IPS-18a (cell line): ENCODE data around the gene RP9.

ENCODE experiments used
- H3K27ac ChIP-seq: one replicate; pipeline ENCODE4 v1.5.1; 2013; ENCODE audit warnings: low read length
- H3K27me3 ChIP-seq: one replicate; pipeline ENCODE4 v1.6.1; 2013; ENCODE audit warnings: mild to moderate bottlenecking, low read length; ENCODE audit not compliant: control insufficient read depth, insufficient read depth
- H3K36me3 ChIP-seq: one replicate; pipeline ENCODE4 v1.6.1; 2013; ENCODE audit warnings: low read depth, low read length; ENCODE audit not compliant: control insufficient read depth
- H3K4me1 ChIP-seq: one replicate; pipeline ENCODE4 v1.6.1; 2013; ENCODE audit warnings: low read depth, low read length; ENCODE audit not compliant: control insufficient read depth
- H3K4me3 ChIP-seq: one replicate; pipeline ENCODE4 v1.5.1; 2013; ENCODE audit warnings: low read length
- H3K9ac ChIP-seq: one replicate; pipeline ENCODE4 v1.6.1; 2013; ENCODE audit warnings: mild to moderate bottlenecking, low read length, moderate library complexity
- H3K9me3 ChIP-seq: one replicate; pipeline ENCODE4 v1.6.1; 2013; ENCODE audit warnings: low read depth, low read length; ENCODE audit not compliant: control insufficient read depth

The RP9 gene, protein sequence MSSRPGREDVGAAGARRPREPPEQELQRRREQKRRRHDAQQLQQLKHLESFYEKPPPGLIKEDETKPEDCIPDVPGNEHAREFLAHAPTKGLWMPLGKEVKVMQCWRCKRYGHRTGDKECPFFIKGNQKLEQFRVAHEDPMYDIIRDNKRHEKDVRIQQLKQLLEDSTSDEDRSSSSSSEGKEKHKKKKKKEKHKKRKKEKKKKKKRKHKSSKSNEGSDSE

DNA sequence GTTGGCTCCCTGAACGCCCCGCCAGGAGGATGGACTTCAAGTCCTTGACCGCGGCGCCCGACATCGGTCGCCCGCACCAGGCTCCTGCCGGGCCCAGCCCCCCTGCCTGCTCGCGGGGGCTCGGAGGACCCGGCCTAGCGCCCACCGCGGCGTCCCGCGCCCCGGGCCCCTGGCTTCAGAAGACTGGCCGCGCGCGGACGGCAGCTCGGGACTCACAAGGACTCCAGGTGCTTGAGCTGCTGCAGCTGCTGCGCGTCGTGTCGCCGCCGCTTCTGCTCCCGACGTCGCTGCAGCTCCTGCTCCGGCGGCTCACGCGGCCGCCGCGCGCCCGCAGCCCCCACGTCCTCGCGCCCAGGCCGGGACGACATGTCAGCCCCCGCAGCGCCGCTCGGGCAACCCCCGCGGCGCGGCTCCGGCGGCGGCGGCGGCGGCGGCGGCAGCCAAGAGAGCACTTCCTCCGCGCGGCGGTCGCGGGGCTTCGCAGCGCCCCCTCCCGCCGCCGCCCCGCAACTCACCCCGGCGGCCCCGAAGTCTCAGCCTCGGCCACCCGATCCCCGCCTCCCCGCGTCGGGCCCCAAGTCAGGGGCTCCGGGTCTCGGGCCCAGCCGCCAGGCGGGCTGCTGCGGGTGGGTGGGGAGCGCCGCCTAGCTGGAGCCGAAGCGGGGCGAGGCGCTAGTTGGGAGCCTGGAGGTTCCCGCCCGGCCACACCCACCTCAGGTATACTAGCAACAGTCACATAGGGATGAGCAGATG, at the start of gene RP9:
TSS of gene RP9 (minus strand) at position 400 of the 753 bp plus-strand sequence. CDS start at position 368, 32 bp downstream.
- peaks cover 8% of the 10 kb centered on the region for H3K4me1 ChIP-seq
- H3K27me3 ChIP-seq, result peaks cover 20% of the 10 kb centered on the region
- H3K36me3 ChIP-seq, result no peaks in the 10 kb centered on the region
- H3K27ac ChIP-seq, result no peak within 1 kb of the TSS
- peak within 1 kb of the TSS; percentile 86 for H3K4me3 ChIP-seq
- H3K9me3 ChIP-seq, result no peaks in the 10 kb centered on the region
- peak within 1 kb of the TSS; percentile 77 for H3K9ac ChIP-seq

DNA sequence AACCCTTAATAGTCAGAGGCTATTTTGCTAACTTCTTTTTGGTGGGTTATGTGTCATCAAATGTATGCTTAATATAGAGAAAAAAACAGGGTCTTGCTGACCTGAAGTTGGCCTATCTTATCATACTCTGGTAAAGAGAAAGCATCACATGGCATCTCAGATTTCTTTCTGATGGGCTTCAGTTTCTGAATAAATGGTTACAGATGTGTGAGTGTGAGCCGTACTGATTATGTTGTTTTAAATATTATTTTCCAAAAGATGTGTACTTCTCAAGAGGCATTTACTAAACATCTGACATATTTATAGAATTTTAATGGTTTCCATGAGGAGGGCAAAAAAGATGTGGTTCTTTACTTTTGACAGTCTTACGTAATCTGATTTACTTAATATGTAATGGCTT, 48.6 kb upstream of the RP9 start:
- Histone ChIP-seq H3K9ac (no peak overlapping the region), H3K36me3 (no peaks in the 10 kb centered on the region), H3K4me1 (no peaks in the 10 kb centered on the region), H3K27ac (no peak overlapping the region), H3K4me3 (no peak overlapping the region), H3K27me3 (no peaks in the 10 kb centered on the region), H3K9me3 (no peaks in the 10 kb centered on the region)

DNA sequence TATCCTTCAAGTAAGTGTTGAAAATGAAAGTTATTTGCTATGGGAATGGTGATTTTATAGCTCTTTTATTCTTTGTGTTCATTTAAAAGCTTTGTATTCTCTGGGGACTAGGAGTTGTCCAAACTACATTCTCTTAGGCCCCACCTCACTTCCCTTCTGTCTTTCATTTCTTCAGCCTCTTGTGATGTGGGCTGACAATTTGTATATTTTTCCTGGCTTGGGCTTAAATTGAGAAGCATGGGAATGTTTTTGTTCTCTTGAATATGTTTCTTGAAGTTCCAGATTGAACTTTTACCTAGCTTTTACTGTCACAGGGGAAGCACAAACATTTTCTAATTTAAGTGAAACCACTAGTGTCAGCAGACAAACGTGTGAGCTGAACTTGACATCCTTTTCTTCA, 48.1 kb upstream of the RP9 start:
- Histone ChIP-seq H3K27ac (no peak overlapping the region), H3K4me3 (no peak overlapping the region), H3K4me1 (no peaks in the 10 kb centered on the region), H3K36me3 (no peaks in the 10 kb centered on the region), H3K27me3 (no peaks in the 10 kb centered on the region), H3K9me3 (no peaks in the 10 kb centered on the region), H3K9ac (no peak overlapping the region)

DNA sequence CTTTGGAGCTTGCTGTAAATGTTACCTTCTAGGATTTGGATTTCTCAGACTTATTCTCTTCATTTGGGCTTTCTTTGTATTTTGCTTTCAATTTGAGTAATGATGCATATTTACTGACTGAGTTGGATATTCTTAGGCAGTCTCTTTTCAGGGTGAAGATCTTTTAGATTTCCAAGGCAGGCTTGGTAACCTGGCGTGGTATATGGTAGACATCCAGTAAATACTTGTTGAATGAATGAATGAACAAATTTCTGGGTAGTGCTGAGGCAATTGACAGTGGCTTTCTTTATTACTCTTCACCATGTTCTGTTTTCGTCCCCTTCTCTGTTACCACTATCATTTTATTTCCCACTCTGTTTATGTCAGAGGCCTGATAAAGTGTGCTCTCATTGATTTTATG, 47.2 kb upstream of the RP9 start:
- no peaks in the 10 kb centered on the region for H3K9me3 ChIP-seq
- H3K27ac ChIP-seq, result no peak overlapping the region
- H3K27me3 ChIP-seq, result no peaks in the 10 kb centered on the region
- H3K4me3 ChIP-seq, result no peak overlapping the region
- H3K4me1 ChIP-seq, result no peaks in the 10 kb centered on the region
- H3K9ac ChIP-seq, result no peak overlapping the region
- no peaks in the 10 kb centered on the region for H3K36me3 ChIP-seq

DNA sequence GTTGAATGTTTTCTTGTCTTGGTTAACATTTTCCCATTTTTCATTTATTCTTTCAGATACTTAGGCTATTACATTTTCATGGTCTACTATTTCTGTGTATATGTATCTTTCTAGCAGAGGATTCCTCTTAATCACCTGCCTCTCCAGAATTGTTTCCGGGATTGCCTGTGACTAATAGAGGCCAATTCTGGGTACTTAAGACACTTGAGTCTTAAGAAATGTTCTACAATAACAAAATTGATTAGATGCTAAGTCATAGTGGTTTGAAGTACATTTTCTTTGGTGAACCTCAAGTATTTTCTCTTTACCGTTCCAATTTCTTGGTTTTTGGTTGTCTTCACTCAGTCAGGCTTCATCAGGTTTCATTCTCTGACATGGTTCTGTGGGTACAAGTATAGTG, 46.6 kb upstream of the RP9 start:
- Histone ChIP-seq H3K4me3 (no peak overlapping the region), H3K9ac (no peak overlapping the region), H3K4me1 (no peaks in the 10 kb centered on the region), H3K27me3 (no peaks in the 10 kb centered on the region), H3K27ac (no peak overlapping the region), H3K9me3 (no peaks in the 10 kb centered on the region), H3K36me3 (no peaks in the 10 kb centered on the region)

DNA sequence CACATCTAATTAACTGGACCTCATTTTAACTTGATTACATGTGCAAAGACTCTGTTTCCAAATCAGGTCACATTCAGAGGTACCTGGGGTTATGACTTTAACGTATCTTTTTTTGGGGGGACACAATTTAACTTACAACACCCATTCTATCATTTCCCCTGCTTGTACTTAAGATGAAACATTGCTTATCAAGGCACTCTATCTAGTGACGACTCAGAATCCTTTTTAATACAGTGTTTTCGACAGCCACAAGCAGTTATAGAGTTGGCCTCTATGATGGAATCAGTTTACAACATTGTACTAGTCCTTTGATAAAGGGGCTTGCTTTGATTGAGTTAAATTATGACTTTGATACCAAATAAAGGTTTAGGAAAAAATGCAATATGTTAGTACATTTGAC, 42.9 kb upstream of the RP9 start:
- H3K4me3 ChIP-seq, result no peak overlapping the region
- no peak overlapping the region for H3K9ac ChIP-seq
- no peaks in the 10 kb centered on the region for H3K9me3 ChIP-seq
- no peaks in the 10 kb centered on the region for H3K27me3 ChIP-seq
- no peak overlapping the region for H3K27ac ChIP-seq
- no peaks in the 10 kb centered on the region for H3K36me3 ChIP-seq
- H3K4me1 ChIP-seq, result no peaks in the 10 kb centered on the region

DNA sequence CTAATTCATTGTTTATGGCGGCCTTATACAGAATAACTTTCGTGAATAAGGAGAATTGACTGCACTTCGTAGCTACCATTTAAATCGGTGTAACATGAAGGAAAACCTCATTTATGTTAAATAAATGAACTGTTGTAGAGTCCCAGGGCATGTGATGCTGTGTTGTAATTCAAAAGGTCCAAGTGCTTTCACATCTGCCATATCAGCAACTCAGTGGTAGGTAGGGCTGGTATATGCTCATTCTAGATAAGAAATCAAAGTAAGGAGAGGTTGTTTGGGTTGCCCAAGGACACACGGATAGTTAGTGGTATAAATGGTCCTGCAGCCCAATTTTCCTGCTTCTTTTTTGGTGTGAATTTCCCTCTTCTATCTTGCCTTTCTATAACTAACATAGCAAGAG, 36.0 kb upstream of the RP9 start:
- no peak overlapping the region for H3K4me3 ChIP-seq
- H3K27me3 ChIP-seq, result no peaks in the 10 kb centered on the region
- H3K9me3 ChIP-seq, result peaks cover 4% of the 10 kb centered on the region
- no peak overlapping the region for H3K9ac ChIP-seq
- H3K4me1 ChIP-seq, result no peaks in the 10 kb centered on the region
- no peaks in the 10 kb centered on the region for H3K36me3 ChIP-seq
- no peak overlapping the region for H3K27ac ChIP-seq

DNA sequence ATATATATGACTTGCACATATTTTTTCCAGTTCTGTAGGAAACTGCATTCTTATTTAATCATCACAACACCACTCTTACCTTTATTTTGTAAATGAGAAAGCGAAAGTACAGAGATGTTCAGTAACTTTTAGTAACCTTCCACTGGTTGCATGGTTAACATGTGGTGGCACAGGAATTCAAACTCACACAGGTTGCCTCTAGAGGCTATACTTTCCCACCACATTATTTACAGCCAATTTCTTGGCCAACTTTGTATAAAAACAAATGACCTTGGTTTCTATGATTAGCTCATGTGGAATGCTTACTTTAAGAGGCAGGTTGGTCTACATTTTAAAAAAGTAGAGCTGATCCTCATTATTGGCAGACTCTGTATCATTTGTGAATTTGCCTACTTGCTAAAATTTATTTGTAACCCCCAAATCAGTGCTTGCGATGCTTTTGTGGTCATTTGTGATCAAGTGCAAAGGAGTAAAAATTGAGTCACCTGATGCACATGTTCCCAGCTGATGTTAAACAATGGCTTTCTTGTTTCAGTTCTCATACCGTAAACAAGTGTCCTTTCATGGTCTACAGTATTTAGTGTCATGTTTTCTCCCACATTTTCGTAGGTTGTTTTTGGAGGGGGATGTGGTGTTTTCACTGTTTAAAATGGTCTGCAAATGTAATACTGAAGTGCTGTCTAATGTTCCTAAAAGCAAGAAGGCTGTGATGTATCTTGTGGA, 35.0 kb upstream of the RP9 start:
- no peaks in the 10 kb centered on the region for H3K4me1 ChIP-seq
- no peak overlapping the region for H3K4me3 ChIP-seq
- H3K9me3 ChIP-seq, result peaks cover 4% of the 10 kb centered on the region
- no peak overlapping the region for H3K9ac ChIP-seq
- no peak overlapping the region for H3K27ac ChIP-seq
- no peaks in the 10 kb centered on the region for H3K27me3 ChIP-seq
- H3K36me3 ChIP-seq, result no peaks in the 10 kb centered on the region

DNA sequence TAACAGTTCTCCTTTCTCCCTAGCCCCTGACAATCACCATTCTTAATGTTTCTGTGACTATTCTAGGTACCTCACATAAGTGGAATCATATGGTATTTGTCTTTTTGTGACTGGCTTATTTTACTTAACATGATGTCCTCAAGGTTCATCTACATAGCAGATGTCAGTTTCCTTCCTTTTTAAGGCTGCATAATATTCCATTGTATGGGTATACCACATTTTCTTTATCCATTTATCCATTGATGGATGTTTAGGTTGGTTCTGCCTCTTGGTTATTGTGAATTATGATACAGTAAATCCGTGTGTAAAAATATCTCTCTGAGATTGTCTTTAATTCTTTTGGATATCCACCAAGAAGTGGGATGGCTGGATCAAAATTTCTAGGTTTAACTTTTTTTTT, 33.4 kb upstream of the RP9 start:
- Histone ChIP-seq H3K9ac (no peak overlapping the region), H3K4me3 (no peak overlapping the region), H3K27me3 (no peaks in the 10 kb centered on the region), H3K27ac (no peak overlapping the region), H3K36me3 (no peaks in the 10 kb centered on the region), H3K9me3 (peaks cover 4% of the 10 kb centered on the region), H3K4me1 (no peaks in the 10 kb centered on the region)

DNA sequence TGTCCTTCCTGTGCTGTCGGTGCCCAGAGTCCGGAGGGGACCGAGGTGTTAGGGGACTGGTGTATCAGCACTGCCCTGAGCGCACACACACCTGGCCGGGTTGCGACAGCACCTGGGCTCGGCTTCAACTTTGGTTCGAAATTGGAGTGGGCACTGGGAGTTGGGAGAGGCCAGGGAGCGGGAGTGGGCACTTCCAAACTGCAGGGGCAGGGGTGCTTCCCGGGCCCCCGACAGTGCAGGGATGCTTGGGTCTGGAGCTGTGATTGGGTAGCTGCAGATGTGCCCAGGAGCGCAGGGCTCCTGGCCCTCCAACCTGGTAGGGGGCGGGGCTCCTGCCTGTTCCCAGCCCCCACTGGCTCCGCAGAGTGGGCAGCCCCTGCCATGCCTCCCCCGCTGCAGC, 27.9 kb upstream of the RP9 start:
- no peaks in the 10 kb centered on the region for H3K4me1 ChIP-seq
- H3K27ac ChIP-seq, result no peak overlapping the region
- no peaks in the 10 kb centered on the region for H3K36me3 ChIP-seq
- no peak overlapping the region for H3K4me3 ChIP-seq
- no peaks in the 10 kb centered on the region for H3K27me3 ChIP-seq
- H3K9me3 ChIP-seq, result no peaks in the 10 kb centered on the region
- no peak overlapping the region for H3K9ac ChIP-seq

DNA sequence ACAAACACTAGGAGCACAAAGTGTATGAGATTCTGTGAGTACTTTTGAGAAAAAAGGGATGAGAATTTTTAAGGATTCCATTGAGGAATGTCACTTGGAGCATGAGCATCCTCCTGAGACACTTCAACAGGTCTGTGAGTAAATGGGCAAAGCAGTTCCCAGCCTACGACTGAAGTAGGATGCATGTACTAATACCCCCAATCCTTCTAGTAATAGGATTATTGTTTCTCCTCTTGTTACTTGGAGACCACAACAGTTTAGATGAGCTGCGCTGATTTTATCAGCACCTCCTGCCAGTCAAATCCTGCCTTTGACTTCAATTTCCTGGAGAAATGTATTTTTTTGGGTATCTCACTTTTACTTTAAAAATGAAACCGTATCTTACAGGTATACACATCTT, 21.0 kb upstream of the RP9 start:
- Histone ChIP-seq H3K4me1 (peaks cover 7% of the 10 kb centered on the region), H3K36me3 (no peaks in the 10 kb centered on the region), H3K9me3 (no peaks in the 10 kb centered on the region), H3K4me3 (peak overlapping the region; percentile 73), H3K9ac (peak overlapping the region; percentile 50), H3K27ac (no peak overlapping the region), H3K27me3 (no peaks in the 10 kb centered on the region)
